SIG-M5 treated with dmso at 0.1 percent for 504 hours (cell line): ENCODE measurements around the gene FLVCR1.
"Not testable (repeated sequence)": the region's sequence is repeated elsewhere in the genome, so short reads cannot be mapped to it uniquely, and the experiment has no call there.

Experiments
- DNase-seq: peaks from one replicate; lab custom pipeline; 2025; ENCODE audit not compliant: unreplicated experiment; lab: John Stamatoyannopoulos, UW

The FLVCR1 gene

DNA sequence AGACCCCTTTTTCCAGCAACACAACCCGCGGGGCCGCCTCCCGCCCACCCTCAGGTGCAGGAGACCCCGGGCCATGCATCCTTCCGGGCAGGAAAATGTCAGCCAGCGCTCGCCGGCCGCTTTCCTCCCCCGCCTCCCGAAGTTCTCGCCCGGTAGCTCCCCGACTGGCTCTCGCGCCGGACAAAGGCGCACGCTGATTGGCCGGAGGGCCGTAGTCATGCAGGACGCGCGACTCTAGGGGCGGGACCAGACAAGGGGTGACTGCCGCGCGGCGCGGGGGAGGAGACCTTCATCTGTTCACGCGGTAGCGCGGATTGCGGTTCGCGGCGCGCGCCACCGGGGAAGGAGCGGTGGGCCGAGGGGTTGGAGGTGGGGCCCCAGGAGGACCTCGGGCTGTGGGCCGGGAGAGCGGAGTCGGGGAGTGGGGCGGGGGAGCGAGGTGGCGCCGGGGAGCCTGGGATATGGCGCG is at the start of gene FLVCR1:
Gene FLVCR1 (plus strand): TSS at position 284 of the 469 bp plus-strand sequence. CDS start 178 bp downstream, at position 462.
- DNase-seq: peak; percentile 98

DNA sequence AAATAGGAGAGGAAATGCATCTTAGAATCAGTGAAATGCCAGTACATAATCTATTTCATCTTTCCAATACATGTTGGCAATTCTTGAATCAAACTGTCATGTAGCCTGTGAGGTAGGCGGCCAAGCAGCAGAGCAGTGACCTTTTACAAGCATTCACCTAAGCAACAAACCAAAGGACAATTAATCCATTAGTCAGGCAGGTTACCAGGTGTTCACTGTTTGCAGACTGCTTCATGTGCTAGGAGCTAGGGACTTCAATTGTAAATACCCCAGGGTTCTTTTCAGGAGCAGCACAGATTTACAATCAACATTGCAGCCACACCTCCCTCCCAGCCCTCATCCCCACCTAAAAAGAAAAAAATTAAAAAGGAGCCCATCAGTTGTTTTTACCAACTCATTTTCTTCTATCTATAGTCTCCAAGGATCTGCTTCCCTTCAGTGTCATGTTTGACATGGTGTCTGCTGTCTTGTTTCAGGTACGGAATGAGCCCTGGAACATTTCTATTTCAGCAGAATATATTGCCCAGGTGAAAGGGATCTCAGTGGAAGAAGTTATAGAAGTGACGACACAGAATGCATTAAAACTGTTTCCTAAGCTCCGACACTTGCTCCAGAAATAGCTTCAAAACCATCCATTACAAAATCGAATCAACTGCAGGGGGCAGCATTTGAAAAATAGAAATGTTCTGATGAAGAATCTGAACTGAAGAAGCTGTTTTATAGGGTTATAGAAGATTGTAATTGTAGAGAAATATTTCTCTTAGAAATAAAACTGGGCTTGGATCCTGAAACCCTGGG is 43.3 kb upstream of the FLVCR1 start:
- DNase-seq: no peak

DNA sequence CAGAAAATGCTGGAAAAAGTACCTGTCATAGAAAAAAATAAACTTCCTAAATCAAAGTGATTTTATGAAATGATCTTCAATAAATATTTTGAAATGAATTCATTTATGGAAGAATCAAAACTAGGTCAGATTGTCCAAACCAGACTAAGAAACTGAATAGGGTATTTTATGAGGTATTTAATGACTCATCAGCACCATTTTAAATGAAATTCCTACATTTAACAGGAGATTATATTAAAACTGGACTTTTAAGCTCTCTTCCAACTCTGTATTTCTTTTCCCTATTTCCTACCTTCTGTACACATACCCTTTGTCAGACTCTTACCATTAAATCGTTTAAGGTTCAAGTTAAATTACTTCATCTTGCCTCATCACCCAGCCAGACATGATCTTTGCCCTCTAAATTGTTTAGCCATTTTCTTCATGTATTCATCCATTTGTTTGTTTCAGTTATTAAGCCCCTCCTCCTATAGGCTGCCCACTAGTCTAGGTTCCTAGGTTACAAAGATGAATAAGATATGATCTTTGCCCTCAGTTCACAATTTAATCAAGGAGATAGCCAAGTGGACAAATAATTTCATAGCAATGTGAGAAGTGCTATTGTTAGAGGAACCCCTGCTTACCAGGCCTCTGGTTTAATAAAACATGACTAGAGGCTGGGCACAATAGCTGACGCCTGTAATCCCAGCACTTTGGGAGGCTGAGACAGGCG is 41.4 kb upstream of the FLVCR1 start:
- DNase-seq: no peak

DNA sequence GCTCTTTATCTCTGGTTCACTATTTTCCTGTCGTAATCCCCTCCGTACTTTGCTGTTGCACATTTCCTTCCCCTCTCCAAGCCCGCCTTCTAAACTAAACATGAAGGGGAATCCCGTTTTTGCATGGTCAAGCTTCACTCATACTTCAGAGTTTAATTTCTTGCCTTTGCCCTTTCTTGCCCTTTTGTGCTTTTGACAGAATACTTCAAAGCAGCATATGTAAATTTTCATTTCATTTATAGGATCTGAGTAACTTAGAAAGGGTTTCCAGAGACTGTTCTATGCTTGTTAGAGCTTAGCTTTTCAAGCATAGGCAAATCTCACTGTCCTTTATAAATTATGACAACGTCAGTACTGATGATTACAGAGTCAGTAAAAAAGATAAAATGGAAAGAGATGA is 38.3 kb upstream of the FLVCR1 start:
- no peak for DNase-seq

DNA sequence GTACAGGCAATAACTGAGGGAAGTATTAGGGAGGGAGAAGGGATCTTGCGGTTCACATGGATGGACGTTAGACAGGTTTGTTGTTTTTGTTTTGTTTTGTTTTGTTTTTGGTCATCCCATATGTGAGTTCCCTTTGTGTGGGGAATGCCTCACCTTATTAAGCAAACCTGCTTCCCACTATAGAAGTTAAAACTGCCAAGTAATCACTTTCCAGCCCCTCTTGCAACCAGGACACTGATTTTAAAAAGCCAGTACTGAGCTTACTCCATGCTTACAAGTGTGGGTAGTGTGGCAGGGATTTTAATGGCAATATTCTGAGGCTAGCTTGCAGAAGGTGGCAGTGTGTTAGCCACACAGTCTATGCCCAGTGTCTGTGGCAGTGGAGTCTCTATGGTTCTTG is 37.1 kb upstream of the FLVCR1 start:
- no peak for DNase-seq

DNA sequence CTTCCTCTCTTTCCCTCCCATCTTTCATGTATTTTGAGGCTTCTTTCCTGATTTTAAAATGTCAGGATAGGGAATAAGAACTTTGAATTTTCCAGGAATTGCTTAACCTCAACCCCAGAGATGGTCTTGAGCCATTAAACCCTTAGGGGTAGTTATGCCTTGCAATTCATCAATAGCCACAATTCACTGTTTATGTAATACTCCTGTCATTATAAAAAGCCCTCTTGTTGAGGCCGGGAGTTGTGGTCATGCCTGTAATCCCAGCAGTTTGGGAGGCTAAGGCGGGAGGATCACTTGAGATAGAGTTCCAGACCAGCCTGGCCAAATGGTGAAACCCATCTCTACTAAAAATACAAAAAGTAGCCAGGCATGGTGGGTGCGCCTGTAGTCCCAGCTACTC is 35.1 kb upstream of the FLVCR1 start:
- DNase-seq: no peak

DNA sequence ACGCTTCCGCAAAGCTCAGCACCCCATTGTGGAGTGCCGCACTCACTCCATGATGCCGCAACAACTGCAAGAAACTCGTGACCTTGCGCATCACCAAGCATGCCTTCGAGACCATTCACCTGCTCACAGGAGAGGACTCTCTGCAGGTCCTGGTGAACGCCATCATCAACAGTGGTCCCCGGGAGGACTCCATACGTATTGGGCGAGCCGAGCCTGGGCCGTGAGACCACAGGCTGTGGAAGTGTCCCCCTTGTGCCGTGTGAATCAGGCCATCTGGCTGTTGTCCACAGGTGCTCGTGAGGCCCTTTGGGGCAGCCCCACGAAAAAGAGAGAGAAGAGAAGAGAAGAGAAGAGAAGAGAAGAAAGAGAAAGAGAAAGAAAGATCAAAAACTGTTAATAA is 33.9 kb upstream of the FLVCR1 start:
- no peak for DNase-seq

DNA sequence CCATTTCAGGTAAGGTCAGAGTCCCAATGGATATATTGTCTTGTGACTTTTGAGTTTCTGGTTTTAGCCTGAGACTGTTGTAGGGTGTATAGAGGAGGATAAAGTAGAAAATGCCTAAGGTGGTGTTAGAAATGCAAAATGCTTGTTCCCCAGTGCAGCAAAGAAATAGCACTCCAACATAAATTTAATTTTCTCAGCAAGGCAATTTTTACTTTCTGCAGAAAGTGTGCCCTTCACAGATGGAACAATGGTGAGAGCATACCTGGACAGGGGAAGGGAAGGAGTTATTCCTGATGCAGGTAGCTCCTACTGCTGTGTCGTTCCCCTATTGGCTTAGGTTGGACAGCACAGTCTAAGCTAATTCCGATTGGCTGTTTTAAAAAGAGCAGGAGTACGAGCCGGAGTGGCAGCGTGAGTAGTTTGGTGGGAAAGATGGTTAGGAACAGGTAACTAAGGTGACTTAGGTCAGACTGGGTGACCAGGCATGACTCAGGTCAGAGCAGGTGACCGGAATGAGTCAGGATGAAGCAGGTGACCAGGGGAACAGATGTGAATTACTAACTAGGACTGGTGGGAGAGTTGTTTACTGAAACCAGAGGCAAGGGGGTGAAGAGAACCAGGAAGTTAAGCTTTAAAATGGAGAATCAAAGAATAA is 32.1 kb upstream of the FLVCR1 start:
- DNase-seq: no peak

DNA sequence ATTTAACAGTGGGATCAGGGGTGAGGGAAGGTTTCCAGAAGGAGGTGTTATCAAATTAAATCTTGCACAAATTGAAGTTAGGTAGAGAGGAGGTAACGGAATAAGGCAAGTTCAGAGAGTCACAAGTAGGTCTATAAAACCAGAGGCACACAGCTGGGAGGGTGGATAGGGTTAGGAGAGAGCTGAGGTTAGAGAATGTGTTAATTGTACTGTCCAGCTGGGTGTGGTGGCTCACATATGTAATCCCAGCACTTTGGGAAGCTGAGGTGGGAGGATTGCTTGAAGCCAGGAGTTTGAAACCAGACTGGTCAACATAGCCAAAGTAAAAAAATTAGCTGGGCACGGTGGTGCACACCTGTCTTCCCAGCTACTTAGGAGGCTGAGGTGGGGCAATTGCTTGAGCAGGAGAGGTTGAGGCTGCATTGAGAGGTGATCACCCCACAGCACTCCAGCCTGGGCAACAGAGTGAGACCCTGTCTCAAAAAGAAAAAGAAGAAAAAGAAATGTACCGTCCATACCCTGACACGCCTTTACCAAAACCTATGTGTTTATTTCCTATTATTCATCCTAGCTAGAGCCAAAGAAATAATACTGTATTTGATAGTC is 30.8 kb upstream of the FLVCR1 start:
- DNase-seq: no peak

DNA sequence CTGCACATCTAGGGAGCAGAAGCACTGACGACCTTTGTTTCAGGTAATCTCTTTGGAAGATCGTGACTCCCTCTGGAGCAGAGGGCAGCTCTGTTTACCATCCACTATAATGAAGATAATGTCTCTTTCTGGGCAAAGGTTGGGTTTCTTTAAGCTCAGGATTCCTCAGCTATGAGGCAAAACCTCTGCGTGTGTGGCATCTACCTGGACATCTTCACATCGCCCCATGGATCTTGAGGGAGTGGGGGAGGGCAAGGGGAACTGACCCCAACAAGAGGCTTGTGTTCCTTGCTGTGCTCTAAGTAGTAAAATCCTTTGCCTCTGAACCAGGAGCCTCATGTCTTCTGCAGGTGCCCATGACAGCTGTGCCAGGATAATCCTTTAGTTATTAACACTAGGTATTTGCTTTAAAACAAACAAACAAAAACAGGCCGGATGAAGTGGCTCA is 30.2 kb upstream of the FLVCR1 start:
- no peak for DNase-seq

DNA sequence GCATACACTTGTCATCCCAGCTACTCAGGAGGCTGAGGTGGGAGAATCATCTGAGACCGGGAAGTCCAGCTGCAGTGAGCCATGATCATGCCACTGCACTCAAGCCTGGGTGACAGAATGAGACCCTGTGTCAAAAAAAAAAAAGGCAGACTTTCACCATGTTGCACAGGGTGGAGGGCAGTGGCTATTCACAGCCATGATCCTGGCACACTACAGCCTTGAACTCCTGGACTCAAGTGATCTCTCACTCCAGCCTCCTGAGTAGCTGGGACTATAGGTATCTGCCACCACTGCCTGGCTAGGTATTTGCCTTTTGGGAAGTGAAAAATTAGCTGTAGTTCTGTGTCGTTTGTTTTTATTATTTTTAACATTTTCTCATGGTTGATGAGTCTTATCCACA is 29.7 kb upstream of the FLVCR1 start:
- DNase-seq: no peak

DNA sequence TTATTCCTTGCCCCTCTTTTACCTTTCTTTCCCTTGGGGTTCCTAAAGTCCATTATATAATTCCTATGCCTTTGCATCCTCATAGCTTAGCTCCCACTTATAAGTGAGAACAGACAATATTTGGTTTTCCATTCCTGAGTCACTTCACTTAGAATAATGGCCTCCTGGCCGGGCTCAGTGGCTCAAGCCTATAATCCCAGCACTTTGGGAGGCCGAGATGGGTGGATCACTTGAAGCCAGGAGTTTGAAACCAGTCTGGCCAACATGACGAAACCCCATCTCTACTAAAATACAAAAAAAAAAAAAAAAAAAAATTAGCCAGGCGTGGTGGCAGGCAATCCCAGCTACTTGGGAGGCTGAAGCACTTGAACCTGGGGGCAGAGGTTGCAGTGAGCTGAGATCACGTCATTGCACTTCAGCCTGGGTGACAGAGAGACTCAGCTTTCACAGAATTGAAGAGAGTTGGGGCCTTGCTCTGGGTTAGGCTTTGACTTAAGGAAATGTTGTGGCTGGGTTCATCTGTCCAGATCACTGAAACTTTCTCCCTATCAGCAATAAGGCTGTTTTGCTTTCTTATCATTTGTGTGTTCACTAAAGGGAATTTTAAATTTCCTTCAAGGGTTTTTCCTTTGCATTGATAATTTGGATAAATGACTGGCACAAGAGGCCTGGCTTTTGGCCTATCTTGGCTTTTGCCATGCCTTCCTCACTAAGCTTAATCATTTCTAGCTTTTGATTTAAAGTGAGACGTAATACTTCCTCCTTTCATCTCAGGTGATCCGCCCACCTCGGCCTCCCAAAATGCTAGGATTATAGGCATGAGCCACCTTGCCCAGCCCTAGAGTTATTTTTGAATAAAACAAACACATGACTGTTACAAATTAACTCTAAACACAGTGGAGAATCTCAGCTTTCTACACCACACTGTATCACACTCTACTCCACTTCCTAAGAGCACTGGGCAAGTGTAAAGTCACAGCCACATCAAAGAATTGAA is 24.6 kb upstream of the FLVCR1 start:
- not testable (repeated sequence) for DNase-seq

DNA sequence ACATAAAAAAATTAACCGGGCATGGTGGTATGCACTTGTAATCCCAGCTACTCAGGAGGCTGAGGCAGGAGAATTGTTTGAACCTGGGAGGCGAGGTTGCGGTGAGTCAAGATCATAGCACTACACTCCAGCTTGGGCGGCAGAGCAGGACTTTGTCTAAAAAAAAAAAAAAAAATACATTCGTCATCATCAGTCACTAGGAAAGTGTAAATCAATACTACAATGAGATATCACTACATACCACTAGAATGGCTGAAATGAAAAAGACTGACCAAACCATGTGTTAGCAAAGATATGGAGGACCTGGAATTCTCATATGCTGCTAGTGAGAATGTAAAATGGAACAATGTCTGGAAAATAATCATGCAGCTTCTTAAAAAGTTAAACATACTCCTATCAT is 19.9 kb upstream of the FLVCR1 start:
- no peak for DNase-seq

DNA sequence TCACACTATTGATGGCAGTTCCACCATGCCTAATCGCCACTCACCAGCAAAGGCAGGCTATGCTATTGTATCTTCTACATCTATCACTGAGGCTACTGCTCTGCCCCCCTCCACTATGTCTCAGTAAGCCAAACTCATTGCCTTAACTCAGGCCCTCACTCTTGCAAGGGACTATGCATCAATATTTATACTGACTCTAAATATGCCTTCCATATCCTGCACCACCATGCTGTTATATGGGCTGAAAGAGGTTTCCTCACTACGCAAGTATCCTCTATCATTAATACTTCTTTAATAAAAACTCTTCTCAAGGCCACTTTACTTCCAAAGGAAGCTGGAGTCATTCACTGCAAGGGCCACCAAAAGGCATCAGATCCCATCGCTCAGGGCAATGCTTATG is 13.6 kb upstream of the FLVCR1 start:
- not testable (repeated sequence) for DNase-seq

DNA sequence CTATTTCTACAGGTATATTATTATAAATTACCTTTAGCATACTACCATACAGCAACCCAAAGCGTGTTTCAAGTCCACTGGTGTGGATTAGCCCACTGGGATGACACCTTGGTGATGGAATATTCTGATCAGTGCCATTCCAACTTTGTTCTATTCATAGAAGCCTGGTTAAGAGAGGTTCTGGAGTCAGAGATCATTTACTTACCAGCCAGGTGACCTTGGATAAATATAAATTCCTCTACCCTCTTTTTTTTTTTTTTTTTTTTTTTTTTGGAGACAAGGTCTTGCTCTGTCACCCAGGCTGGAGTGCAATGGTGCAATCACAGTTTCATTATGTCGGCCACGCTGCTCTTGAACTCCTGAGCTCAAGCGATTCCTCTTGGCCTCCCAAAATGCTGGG is 10.5 kb upstream of the FLVCR1 start, which contains the start of gene SPATA45:
Gene SPATA45 (minus strand): TSS at position 101 of the 400 bp plus-strand sequence. CDS start 11,500 bp downstream, outside the sequence.
- DNase-seq: no peak

DNA sequence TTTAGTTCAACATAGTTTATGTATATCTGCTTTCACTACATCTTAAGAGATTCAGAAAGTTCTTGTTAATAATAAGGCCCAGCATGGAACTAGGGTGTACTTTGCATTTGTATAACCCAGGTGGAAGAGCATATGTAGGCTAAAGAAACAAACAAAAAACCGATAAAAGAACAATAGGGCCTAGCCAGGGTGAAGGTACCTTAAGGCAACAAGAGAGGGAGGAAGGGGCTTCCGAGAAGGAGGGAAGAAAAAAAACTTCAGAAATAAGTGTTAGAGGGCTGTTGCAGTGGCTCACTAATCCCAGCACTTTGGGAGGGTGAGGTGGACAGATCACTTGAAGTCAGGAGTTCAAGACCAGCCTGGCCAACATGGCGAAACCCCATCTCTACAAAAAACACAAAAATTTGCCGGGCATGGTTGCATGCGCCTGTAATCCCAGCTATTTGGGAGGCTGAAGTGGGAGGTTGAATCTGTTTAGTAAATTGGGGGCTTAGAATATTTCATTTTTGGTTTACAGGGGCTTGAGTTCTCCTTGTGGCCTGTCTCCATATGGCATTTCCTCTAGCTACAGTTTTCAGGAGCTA is 5.9 kb upstream of the FLVCR1 start:
- DNase-seq: no peak

DNA sequence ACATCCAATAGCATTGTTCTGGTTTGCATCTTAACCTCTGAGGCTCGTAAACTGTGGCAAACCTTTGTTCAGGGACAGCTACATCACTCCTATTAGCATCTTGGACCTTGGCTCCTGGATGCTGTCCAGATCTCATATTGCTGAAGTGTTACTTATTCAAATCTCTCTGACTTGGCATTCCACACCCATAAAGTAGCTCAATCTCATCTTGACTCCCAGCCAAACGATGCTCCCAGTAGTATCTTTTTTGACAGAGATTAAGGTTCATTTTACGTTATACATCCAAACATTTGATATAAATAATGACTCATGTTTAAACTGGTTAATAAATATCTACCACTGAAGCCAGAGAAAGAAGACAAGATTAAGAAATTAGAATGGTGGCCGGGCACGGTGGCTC is 4.4 kb upstream of the FLVCR1 start:
- DNase-seq: no peak

DNA sequence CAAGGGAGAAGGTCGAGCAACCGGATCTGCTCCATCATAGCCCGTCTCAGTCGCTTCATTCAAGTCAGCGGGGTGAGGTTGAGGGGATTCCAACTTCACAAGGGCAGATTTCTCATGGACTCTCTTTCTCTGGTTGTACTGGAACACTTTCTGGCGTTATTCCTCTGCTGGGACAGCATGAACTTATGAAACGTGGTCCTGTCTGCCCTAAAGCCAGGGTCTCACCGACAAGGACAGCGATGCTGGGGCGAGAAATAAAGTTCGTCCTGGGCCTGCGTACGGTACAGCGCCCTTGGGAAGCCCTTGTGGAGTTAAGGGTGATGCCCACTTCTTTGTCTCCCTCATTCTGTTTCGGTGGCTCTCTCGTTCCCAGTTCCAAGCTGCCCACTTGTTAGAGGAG is 1.3 kb upstream of the FLVCR1 start:
- no peak for DNase-seq

DNA sequence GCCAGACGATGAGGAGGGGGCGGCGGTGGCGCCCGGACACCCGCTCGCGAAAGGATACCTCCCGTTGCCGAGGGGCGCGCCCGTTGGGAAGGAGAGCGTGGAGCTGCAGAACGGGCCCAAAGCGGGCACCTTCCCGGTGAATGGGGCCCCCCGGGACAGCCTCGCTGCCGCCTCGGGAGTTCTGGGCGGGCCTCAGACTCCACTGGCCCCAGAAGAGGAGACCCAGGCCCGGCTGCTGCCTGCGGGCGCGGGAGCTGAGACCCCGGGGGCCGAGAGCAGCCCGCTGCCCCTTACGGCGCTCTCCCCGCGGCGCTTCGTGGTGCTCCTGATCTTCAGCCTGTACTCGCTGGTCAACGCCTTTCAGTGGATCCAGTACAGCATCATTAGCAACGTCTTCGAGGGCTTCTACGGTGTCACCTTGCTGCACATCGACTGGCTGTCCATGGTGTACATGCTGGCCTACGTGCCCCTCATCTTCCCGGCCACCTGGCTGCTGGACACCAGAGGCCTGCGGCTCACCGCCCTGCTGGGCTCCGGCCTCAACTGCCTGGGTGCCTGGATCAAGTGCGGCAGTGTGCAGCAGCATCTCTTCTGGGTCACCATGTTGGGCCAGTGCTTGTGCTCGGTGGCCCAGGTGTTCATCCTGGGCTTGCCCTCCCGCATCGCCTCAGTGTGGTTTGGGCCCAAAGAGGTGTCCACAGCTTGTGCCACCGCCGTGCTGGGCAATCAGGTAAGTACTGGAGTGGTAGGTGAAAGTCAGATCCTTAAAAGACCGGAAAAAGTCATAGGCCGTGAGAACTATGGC is 588 bp downstream of the FLVCR1 start:
- DNase-seq: peak; percentile 49
